ENCODE data around the gene RNPEPL1.

Gene RNPEPL1

GRCh38 chr2:240626531-240627300, 58.4 kb downstream of the RNPEPL1 start:
- no peak for DNase-seq (ENCODE audit: low read depth)

- DNase-seq (ENCODE audit: low read depth) = no peak
These were observed 59.6 kb downstream of the RNPEPL1 start for GRCh38 chr2:240627736-240628506.

- DNase-seq (ENCODE audit: low read depth) = no peak
These were observed 60.2 kb downstream of the RNPEPL1 start for GRCh38 chr2:240628507-240628807.

- DNase-seq (ENCODE audit: low read depth) = no peak
These were observed 60.7 kb downstream of the RNPEPL1 start for GRCh38 chr2:240628808-240629618.

- no peak for DNase-seq (ENCODE audit: low read depth)
These were observed 61.3 kb downstream of the RNPEPL1 start for GRCh38 chr2:240629619-240629967.

GRCh38 chr2:240629968-240630770, 61.9 kb downstream of the RNPEPL1 start:
- no peak for DNase-seq (ENCODE audit: low read depth)
